A673 (cell line): Measurements from ENCODE around the gene CCT6A. TPM values are rescaled to one million over a fixed set of nuclear protein-coding genes. Genes with fewer than 3 reads are reported as not detected.
"Not testable (repeated sequence)": the region's sequence is repeated elsewhere in the genome, so short reads cannot be mapped to it uniquely, and the experiment has no call there.

Experiments
- BruUV-seq: library from RNA; stranded (reverse); fragments of 400-500 nt; replicated peaks from 2 replicates; lab custom pipeline; 2021; lab: Mats Ljungman, UMichigan
- CTCF ChIA-PET: fragments of 300-600 bp; sonication (Branson Sonifier 250); formaldehyde crosslinking; loops from one replicate; lab custom pipeline; 2022; ENCODE audit warnings: antibody characterized with exemption; lab: Charles Lee
- POLR2A ChIA-PET: fragments of 300-600 bp; sonication (Branson Sonifier 250); formaldehyde crosslinking; loops from one replicate; lab custom pipeline; 2022; ENCODE audit warnings: antibody characterized with exemption; ENCODE audit not compliant: low non-redundant PET; lab: Charles Lee
- DNase-seq: peaks from one replicate; pipeline ENCODE4 v3.0.0-alpha.2; 2015; ENCODE audit warnings: low spot score
- H3K27ac ChIP-seq: fragments of 200-600 bp; sonication (generic); 2 replicates; pipeline ENCODE4 v1.5.1; 2016; ENCODE audit warnings: mixed run types, low read depth, mild to moderate bottlenecking, mixed read lengths, antibody characterized with exemption, low read length; ENCODE audit not compliant: poor library complexity, severe bottlenecking
- H3K27me3 ChIP-seq: fragments of 200-600 bp; sonication (generic); replicated peaks from 2 replicates; pipeline ENCODE4 v1.6.1; 2017; ENCODE audit warnings: mixed run types, low read depth, mild to moderate bottlenecking, mixed read lengths, antibody characterized with exemption, low read length; ENCODE audit not compliant: insufficient read depth, poor library complexity
- H3K36me3 ChIP-seq: fragments of 200-600 bp; sonication (generic); 2 replicates; pipeline ENCODE4 v1.6.1; 2016; ENCODE audit warnings: mixed run types, mild to moderate bottlenecking, mixed read lengths, antibody characterized with exemption, low read length; ENCODE audit not compliant: insufficient read depth, poor library complexity, severe bottlenecking
- H3K4me1 ChIP-seq: fragments of 200-600 bp; sonication (generic); 2 replicates; pipeline ENCODE4 v1.6.1; 2017; ENCODE audit warnings: mixed run types, mild to moderate bottlenecking, mixed read lengths, antibody characterized with exemption, low read length; ENCODE audit not compliant: insufficient read depth, poor library complexity, severe bottlenecking
- H3K4me3 ChIP-seq: fragments of 200-600 bp; sonication (generic); 2 replicates; pipeline ENCODE4 v1.5.1; 2016; ENCODE audit warnings: low read depth, mixed run types, mild to moderate bottlenecking, mixed read lengths, low read length; ENCODE audit not compliant: poor library complexity, severe bottlenecking
- H3K9me3 ChIP-seq: fragments of 200-600 bp; sonication (generic); 2 replicates; pipeline ENCODE4 v1.6.1; 2016; ENCODE audit warnings: mixed run types, low read depth, mild to moderate bottlenecking, mixed read lengths, antibody characterized with exemption, low read length; ENCODE audit not compliant: poor library complexity, severe bottlenecking
- EZH2 ChIP-seq: fragments of 200-600 bp; sonication (generic); IDR thresholded peaks from 2 replicates; pipeline ENCODE4 v1.6.1; 2017; ENCODE audit warnings: borderline replicate concordance, low read depth, mild to moderate bottlenecking, mixed read lengths, antibody characterized with exemption, low read length; ENCODE audit not compliant: poor library complexity, severe bottlenecking
- intact Hi-C: fragments of 100-400 bp; cut with micrococcal nuclease; formaldehyde crosslinking; loops from one replicate; pipeline ENCODE4 v1.10.0; 2022; ENCODE audit not compliant: unreplicated experiment
- total RNA-seq: library from RNA; stranded (reverse); gene quantifications from 2 replicates; pipeline ENCODE4 v1.2.3, GENCODE V29; 2021
- TF ChIP-seq, protein P1 (sequence below): fragments of 300-800, 200-600 bp; sonication (generic); conservative IDR thresholded peaks from 2 replicates; pipeline ENCODE4 v1.5.1; 2017; ENCODE audit warnings: low read depth, mild to moderate bottlenecking, antibody characterized with exemption, low read length, moderate library complexity, mixed read lengths

CCT6A gene
- total RNA-seq, 1 experiment from 2014 or later: 359 TPM

DNA sequence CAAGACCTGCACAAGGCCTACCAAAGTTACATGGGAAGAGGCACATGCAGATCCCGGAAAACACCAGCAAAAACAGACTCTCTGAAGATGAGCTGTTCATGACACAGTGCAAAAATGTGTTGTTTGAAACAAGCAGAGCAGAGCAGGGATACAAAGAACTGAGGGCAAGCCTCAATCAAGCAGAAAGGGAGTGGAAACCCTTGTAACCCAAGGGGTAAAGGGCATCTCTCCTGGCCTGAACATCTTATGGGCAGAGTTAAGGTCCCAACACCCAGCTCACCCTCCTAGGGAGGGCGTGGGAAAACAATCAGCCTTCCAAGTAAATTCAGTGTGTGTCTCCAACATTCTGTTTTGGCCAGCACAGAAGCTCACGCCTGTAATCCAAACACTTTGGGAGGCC is 10.8 kb upstream of the CCT6A start:
- no peak for DNase-seq
- intact Hi-C loops: no loop called here
- no peak overlapping the region for H3K4me3 ChIP-seq
- ChIA-PET CTCF (interaction anchor here (0.6 to 0.7 kb wide), 2 partner anchors 10 to 38 kb away, joined by 3 to 5 read pairs; partner anchors contain the start of gene PSPH), POLR2A (no interaction called here)
- H3K4me1 ChIP-seq: no peaks in the 10 kb centered on the region
- no TSS peak for BruUV-seq
- no peaks in the 10 kb centered on the region for H3K9me3 ChIP-seq
- H3K36me3 ChIP-seq: peaks cover 4% of the 10 kb centered on the region
- no peak overlapping the region for H3K27ac ChIP-seq
- no peaks in the 10 kb centered on the region for H3K27me3 ChIP-seq
- TF ChIP-seq, protein P1, sequence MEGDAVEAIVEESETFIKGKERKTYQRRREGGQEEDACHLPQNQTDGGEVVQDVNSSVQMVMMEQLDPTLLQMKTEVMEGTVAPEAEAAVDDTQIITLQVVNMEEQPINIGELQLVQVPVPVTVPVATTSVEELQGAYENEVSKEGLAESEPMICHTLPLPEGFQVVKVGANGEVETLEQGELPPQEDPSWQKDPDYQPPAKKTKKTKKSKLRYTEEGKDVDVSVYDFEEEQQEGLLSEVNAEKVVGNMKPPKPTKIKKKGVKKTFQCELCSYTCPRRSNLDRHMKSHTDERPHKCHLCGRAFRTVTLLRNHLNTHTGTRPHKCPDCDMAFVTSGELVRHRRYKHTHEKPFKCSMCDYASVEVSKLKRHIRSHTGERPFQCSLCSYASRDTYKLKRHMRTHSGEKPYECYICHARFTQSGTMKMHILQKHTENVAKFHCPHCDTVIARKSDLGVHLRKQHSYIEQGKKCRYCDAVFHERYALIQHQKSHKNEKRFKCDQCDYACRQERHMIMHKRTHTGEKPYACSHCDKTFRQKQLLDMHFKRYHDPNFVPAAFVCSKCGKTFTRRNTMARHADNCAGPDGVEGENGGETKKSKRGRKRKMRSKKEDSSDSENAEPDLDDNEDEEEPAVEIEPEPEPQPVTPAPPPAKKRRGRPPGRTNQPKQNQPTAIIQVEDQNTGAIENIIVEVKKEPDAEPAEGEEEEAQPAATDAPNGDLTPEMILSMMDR: no peak
- TF ChIP-seq EZH2: no peak

GRCh38 chr7:56045758-56046157 is 5.8 kb upstream of the CCT6A start:
- H3K9me3 ChIP-seq, POLR2A ChIA-PET, H3K27me3 ChIP-seq, CTCF ChIA-PET, BruUV-seq, H3K4me1 ChIP-seq, DNase-seq, intact Hi-C loops, H3K4me3 ChIP-seq, H3K36me3 ChIP-seq, H3K27ac ChIP-seq: not testable (repeated sequence)

DNA sequence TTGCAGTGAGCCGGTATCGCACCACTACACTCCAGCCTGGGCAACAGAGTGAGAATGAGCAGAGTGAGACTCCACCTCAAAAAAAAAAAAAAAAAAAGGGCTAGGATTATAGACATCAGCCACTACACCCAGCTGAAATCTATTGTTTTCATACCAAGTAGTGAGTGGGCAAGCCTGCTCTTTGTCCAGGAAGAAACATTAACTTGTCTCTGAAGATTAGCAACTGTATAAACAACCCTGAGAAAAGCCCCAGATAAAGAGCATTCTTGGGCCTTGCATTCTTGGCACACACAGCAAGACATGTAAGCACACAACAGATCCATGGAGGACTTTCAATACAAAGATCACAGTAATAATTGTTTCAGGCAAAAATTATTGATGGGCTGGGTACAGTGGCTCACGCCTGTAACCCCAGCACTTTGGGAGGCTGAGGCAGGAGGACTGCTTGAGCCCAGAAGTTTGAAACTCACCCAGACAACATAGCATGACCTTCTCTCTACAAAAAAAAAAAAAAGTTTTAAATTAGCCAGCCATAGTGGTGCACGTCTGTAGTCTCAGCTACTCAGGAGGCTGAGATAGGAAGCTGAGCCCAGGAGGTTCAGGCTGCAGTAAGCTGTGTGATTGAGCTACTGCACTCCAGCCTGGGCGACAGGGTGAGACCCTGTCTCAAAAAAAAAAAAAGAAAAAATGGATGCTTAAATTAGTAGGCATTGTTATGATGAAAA is 4.7 kb upstream of the CCT6A start:
- no peak for TF ChIP-seq EZH2
- TF ChIP-seq, protein P1: no peak
- no peaks in the 10 kb centered on the region for H3K9me3 ChIP-seq
- intact Hi-C loops: no loop called here
- DNase-seq: no peak
- no peak overlapping the region for H3K4me3 ChIP-seq
- POLR2A ChIA-PET: interaction anchor here (0.6 kb wide), 1 partner anchor 69 kb away, joined by 5 read pairs; the partner anchor contains the start of gene NUPR2
- BruUV-seq: no TSS peak
- H3K27me3 ChIP-seq: no peaks in the 10 kb centered on the region
- CTCF ChIA-PET: no interaction called here
- peaks cover 5% of the 10 kb centered on the region for H3K4me1 ChIP-seq
- H3K27ac ChIP-seq: no peak overlapping the region
- peaks cover 4% of the 10 kb centered on the region for H3K36me3 ChIP-seq

DNA sequence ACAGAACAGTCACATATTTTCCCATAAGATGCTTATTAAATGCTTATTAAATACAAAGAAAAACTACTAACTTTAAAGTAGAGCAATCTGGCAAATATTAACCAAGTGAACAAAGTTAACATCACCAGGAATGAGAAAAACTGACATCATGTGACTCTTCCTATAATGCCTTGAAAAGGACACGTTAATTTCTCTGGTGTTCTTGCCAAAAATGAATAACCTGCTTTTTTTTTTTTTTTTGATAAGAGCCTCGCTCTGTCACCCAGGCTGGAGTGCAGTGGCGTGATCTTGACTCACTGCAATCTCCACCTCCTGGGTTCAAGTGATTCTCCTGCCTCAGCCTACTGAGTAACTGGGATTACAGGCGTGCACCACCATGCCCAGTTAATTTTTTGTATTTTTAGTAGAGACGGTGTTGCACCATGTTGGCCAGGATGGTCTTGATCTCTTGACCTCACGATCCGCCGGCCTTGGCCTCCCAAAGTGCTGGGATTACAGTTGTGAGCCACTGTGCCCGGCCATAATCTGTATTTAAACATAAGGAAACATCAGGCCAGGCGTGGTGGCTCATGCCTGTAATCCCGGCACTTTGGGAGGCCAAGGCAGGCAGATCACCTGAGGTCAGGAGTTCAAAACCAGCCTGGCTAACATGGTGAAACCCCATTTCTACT is 4.0 kb upstream of the CCT6A start:
- CTCF ChIA-PET, H3K4me1 ChIP-seq, BruUV-seq, H3K27me3 ChIP-seq, H3K9me3 ChIP-seq, DNase-seq, H3K36me3 ChIP-seq, H3K4me3 ChIP-seq, POLR2A ChIA-PET, H3K27ac ChIP-seq, intact Hi-C loops: not testable (repeated sequence)
